ENCODE measurements around the gene ASCC3. TPM values are rescaled to one million over a fixed set of nuclear protein-coding genes. Genes with fewer than 3 reads are reported as not detected.

The ASCC3 gene
- total and polyA plus RNA-seq, 2 experiments from 2014 or later, result 34.0 to 77.6 TPM

DNA sequence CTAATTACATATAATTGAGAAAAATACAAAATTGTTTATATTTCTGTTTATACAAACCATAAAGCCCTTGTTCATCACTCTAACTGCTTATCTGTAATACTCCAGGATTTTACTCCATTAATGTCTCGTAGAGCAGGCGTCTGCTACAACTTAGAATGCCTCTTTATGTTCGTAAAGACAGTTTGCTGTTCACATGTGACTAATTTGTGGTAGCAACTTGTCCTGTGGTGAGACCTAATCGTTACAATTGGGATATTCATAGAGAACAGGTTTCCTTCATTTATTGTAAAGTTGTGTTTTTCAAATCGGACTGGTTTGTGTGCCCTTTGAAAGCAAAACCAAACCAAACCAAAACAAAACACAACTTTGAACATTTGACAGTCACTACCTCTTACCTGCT is 149.7 kb downstream of the ASCC3 start:
- Histone ChIP-seq H3K27ac (no peak overlapping the region), H3K9me3 (ENCODE audit: low read depth) (no peaks in the 10 kb centered on the region), H2AFZ (no peak overlapping the region), H3K9me2 (replicated peaks; ENCODE audit: insufficient read depth) (no peaks in the 10 kb centered on the region), H3K4me3 (no peak overlapping the region), H3K4me2 (no peak overlapping the region), H3K79me2 (no peaks in the 10 kb centered on the region), H3K4me1 (ENCODE audit: insufficient read depth) (no peaks in the 10 kb centered on the region), H3K36me3 (replicated peaks; ENCODE audit: insufficient read depth, low read depth) (no peaks in the 10 kb centered on the region), H3K27me3 (no peaks in the 10 kb centered on the region), H4K20me1 (ENCODE audit: insufficient read depth, poor library complexity, severe bottlenecking) (no peaks in the 10 kb centered on the region)
- 76% methylated on average over 5 of the region's 5 CpGs for WGBS (ENCODE audit: low lambda C conversion rate, missing lambda C conversion rate)
- DNase-seq (ENCODE audit: low spot score), result no peak
- TF ChIP-seq EZH2phosphoT487 (IDR thresholded peaks at IDR 0.05; ENCODE audit: low read depth, severe bottlenecking, unreplicated experiment), result no peak
- TF ChIP-seq EZH2 (IDR thresholded peaks at IDR 0.05; ENCODE audit: borderline replicate concordance), result no peak
- TF ChIP-seq, protein P1, sequence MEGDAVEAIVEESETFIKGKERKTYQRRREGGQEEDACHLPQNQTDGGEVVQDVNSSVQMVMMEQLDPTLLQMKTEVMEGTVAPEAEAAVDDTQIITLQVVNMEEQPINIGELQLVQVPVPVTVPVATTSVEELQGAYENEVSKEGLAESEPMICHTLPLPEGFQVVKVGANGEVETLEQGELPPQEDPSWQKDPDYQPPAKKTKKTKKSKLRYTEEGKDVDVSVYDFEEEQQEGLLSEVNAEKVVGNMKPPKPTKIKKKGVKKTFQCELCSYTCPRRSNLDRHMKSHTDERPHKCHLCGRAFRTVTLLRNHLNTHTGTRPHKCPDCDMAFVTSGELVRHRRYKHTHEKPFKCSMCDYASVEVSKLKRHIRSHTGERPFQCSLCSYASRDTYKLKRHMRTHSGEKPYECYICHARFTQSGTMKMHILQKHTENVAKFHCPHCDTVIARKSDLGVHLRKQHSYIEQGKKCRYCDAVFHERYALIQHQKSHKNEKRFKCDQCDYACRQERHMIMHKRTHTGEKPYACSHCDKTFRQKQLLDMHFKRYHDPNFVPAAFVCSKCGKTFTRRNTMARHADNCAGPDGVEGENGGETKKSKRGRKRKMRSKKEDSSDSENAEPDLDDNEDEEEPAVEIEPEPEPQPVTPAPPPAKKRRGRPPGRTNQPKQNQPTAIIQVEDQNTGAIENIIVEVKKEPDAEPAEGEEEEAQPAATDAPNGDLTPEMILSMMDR (IDR thresholded peaks at IDR 0.05; ENCODE audit: poor library complexity), result no peak

DNA sequence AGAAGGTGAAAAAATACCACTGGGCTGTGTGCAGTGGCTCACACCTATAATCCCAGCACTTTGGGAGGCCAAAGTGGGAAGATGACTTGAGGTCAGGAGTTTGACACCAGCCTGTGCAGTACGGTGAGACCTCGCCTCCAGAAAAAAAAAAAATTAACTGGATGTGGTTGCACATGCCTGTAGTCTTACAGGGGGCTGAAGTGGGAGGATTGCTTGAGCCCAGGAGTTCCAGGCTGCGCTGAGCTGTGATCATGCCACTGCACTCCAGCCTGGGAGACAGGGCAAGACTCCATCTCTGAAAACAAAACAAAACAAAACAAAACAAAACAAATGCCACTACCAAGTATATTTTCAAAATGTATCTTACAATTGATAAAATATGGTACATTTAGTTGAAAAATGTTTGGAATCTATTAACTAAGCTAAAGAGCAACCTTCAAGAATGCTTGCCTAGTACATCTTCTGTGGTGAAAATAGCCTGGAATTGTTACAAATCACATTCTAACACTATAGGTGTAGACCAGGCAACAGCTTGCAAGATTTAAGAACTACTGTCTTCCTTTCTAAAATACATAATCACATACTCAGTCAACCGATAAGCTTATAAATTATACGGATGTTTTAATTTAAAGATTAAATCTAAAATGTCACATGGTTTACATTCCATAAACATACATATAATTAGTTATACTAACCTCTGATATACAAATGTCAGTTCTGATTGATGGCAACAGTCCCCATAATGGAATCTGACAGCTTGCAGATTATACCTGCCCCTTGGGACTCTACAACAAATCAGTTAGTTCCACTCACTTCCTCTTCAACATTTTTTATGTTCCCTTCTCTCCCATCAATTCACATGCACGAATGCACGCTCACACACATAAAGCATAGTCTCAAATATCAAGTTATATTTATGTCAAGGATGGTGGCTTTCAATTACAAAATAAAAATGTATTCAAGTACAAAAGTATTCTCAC is 150.8 kb downstream of the ASCC3 start:
- Histone ChIP-seq H3K27me3 (no peaks in the 10 kb centered on the region), H3K9me3 (ENCODE audit: low read depth) (no peaks in the 10 kb centered on the region), H3K4me2 (no peak overlapping the region), H2AFZ (no peak overlapping the region), H3K9me2 (replicated peaks; ENCODE audit: insufficient read depth) (no peaks in the 10 kb centered on the region), H3K4me3 (no peak overlapping the region), H4K20me1 (ENCODE audit: insufficient read depth, poor library complexity, severe bottlenecking) (no peaks in the 10 kb centered on the region), H3K4me1 (ENCODE audit: insufficient read depth) (no peaks in the 10 kb centered on the region), H3K36me3 (replicated peaks; ENCODE audit: insufficient read depth, low read depth) (no peaks in the 10 kb centered on the region), H3K79me2 (no peaks in the 10 kb centered on the region), H3K27ac (no peak overlapping the region)
- DNase-seq (ENCODE audit: low spot score), result no peak
- TF ChIP-seq, protein P1 (IDR thresholded peaks at IDR 0.05; ENCODE audit: poor library complexity), result no peak
- TF ChIP-seq EZH2phosphoT487 (IDR thresholded peaks at IDR 0.05; ENCODE audit: low read depth, severe bottlenecking, unreplicated experiment) (no peak), EZH2 (IDR thresholded peaks at IDR 0.05; ENCODE audit: borderline replicate concordance) (no peak)
- 75% methylated on average over 7 of the region's 7 CpGs for WGBS (ENCODE audit: low lambda C conversion rate, missing lambda C conversion rate)

DNA sequence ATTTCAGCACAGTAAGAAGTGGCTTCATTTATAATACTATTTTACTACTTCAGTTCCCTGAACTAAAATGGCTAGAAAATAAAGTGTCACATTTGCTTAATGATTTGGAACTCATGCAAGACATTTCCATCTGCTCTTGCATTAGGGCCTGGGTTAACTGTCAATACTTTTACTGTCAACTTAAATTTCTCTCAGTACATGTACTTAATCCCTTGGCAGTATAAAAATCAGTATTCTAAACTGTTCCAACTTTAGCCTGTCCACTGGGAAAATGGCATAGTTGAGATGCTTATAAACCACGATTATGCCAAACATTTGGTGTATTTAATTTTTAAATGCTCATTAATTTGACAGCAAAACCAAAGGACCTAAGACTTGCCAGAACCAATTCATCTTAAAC is 154.5 kb downstream of the ASCC3 start:
- Histone ChIP-seq H3K4me3 (no peak overlapping the region), H3K27me3 (no peaks in the 10 kb centered on the region), H3K27ac (no peak overlapping the region), H3K79me2 (no peaks in the 10 kb centered on the region), H4K20me1 (ENCODE audit: insufficient read depth, poor library complexity, severe bottlenecking) (no peaks in the 10 kb centered on the region), H3K9me3 (ENCODE audit: low read depth) (no peaks in the 10 kb centered on the region), H3K9me2 (replicated peaks; ENCODE audit: insufficient read depth) (no peaks in the 10 kb centered on the region), H3K4me2 (no peak overlapping the region), H3K36me3 (replicated peaks; ENCODE audit: insufficient read depth, low read depth) (no peaks in the 10 kb centered on the region), H2AFZ (no peak overlapping the region), H3K4me1 (ENCODE audit: insufficient read depth) (no peaks in the 10 kb centered on the region)
- WGBS (ENCODE audit: low lambda C conversion rate, missing lambda C conversion rate), result 76% methylated on average over 1 of the region's 1 CpG
- DNase-seq (ENCODE audit: low spot score), result no peak
- TF ChIP-seq EZH2 (IDR thresholded peaks at IDR 0.05; ENCODE audit: borderline replicate concordance) (no peak), EZH2phosphoT487 (IDR thresholded peaks at IDR 0.05; ENCODE audit: low read depth, severe bottlenecking, unreplicated experiment) (no peak)
- TF ChIP-seq, protein P1 (IDR thresholded peaks at IDR 0.05; ENCODE audit: poor library complexity), result no peak

Data from hepatocyte (in vitro differentiated cells).